ENCODE measurements around the gene HSPA12A.

Gene HSPA12A

GRCh38 chr10:116753759-116754158 lies 11.4 kb upstream of the HSPA12A start:
- TF ChIP-seq, protein P1, sequence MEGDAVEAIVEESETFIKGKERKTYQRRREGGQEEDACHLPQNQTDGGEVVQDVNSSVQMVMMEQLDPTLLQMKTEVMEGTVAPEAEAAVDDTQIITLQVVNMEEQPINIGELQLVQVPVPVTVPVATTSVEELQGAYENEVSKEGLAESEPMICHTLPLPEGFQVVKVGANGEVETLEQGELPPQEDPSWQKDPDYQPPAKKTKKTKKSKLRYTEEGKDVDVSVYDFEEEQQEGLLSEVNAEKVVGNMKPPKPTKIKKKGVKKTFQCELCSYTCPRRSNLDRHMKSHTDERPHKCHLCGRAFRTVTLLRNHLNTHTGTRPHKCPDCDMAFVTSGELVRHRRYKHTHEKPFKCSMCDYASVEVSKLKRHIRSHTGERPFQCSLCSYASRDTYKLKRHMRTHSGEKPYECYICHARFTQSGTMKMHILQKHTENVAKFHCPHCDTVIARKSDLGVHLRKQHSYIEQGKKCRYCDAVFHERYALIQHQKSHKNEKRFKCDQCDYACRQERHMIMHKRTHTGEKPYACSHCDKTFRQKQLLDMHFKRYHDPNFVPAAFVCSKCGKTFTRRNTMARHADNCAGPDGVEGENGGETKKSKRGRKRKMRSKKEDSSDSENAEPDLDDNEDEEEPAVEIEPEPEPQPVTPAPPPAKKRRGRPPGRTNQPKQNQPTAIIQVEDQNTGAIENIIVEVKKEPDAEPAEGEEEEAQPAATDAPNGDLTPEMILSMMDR (IDR thresholded peaks at IDR 0.05; ENCODE audit: low read depth, low read length, missing control alignments), result no peak
- DNase-seq (ENCODE audit: extremely low read depth, low read depth), result no peak
- no peak overlapping the region for H3K4me3 ChIP-seq (replicated peaks; ENCODE audit: low read depth, low read length)

- no peak for DNase-seq (ENCODE audit: extremely low read depth, low read depth)
Measured at GRCh38 chr10:116752969-116753665, 10.8 kb upstream of the HSPA12A start.

DNA sequence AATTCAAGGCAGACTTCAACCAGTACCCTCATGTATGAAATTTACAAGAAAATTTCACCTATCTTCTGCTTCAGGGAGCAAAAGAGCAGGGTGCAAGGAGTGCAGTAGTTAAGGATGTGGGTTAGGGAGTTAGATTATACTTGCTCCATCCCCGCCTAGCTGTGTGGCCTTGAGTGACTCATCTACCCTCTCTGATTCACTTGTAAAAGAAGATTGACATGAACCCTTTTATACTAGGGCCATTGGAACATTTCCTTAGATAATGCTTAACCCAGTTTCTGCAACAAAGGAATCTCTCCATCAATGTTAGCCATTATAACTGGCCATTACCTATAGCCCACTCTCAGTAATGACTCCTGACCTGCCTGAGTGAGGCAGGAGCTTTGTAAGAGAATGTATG lies 10.2 kb upstream of the HSPA12A start:
- H3K4me3 ChIP-seq (replicated peaks; ENCODE audit: low read depth, low read length), result no peak overlapping the region
- TF ChIP-seq, protein P1 (IDR thresholded peaks at IDR 0.05; ENCODE audit: low read depth, low read length, missing control alignments), result no peak
- DNase-seq (ENCODE audit: extremely low read depth, low read depth), result no peak

More at GRCh38 chr10:116752969-116753665, 10.8 kb upstream of the HSPA12A start:
- no peak overlapping the region for H3K4me3 ChIP-seq (replicated peaks; ENCODE audit: low read depth, low read length)
- TF ChIP-seq, protein P1 (IDR thresholded peaks at IDR 0.05; ENCODE audit: low read depth, low read length, missing control alignments), result no peak

GRCh38 chr10:116748471-116748870 lies 6.1 kb upstream of the HSPA12A start:
- no peak overlapping the region for H3K4me3 ChIP-seq (replicated peaks; ENCODE audit: low read depth, low read length)
- TF ChIP-seq, protein P1 (IDR thresholded peaks at IDR 0.05; ENCODE audit: low read depth, low read length, missing control alignments), result no peak
- no peak for DNase-seq (ENCODE audit: extremely low read depth, low read depth)

- no peak for DNase-seq (ENCODE audit: extremely low read depth, low read depth)
- no peak overlapping the region for H3K4me3 ChIP-seq (replicated peaks; ENCODE audit: low read depth, low read length)
- TF ChIP-seq, protein P1 (IDR thresholded peaks at IDR 0.05; ENCODE audit: low read depth, low read length, missing control alignments), result no peak
Measured at GRCh38 chr10:116748041-116748440, 5.7 kb upstream of the HSPA12A start.

GRCh38 chr10:116747325-116747724 lies 5.0 kb upstream of the HSPA12A start:
- no peak for DNase-seq (ENCODE audit: extremely low read depth, low read depth)
- TF ChIP-seq, protein P1 (IDR thresholded peaks at IDR 0.05; ENCODE audit: low read depth, low read length, missing control alignments), result no peak
- H3K4me3 ChIP-seq (replicated peaks; ENCODE audit: low read depth, low read length), result no peak overlapping the region

- no peak for DNase-seq (ENCODE audit: extremely low read depth, low read depth)
- no peak overlapping the region for H3K4me3 ChIP-seq (replicated peaks; ENCODE audit: low read depth, low read length)
- TF ChIP-seq, protein P1 (IDR thresholded peaks at IDR 0.05; ENCODE audit: low read depth, low read length, missing control alignments), result no peak
Measured at GRCh38 chr10:116744885-116745284, 2.5 kb upstream of the HSPA12A start.
